Heart left ventricle (tissue), 16 donors: Measurements from ENCODE around the gene HOXC13. TPM values are rescaled to one million over a fixed set of nuclear protein-coding genes. Genes with fewer than 3 reads are reported as not detected.
A peak's percentile ranks its signal among the peaks of the same experiment; 100 is the strongest.

Experiments
- ATAC-seq, 4 donors: fragments of 200-7000 bp; cut with Tn5 transposase; one replicate each; pipeline ENCODE4 v1.9.1; 2020 to 2022; ENCODE audit warnings: moderate library complexity in 4 of 4, mild to moderate bottlenecking in 3 of 4, moderate number of reproducible peaks in 1 of 4
- DNase-seq, 5 donors: peaks; one replicate each; pipeline ENCODE4 v3.0.0-alpha.2; 2020
- H3K27ac ChIP-seq, 12 donors: fragments of 200-600 bp; sonication (generic) in 4 of 12; one replicate each; pipeline versions ENCODE4 v1.5.0 to v1.8.0; 2016 to 2022; ENCODE audit warnings: mild to moderate bottlenecking in 2 of 12
- H3K27me3 ChIP-seq, 9 donors: fragments of 200-600 bp; sonication (generic) in 2 of 9; one replicate each; pipeline versions ENCODE4 v1.5.1 to v1.8.0; 2016 to 2022; ENCODE audit warnings: mild to moderate bottlenecking in 3 of 9
- H3K36me3 ChIP-seq, 9 donors: fragments of 200-600 bp; sonication (generic) in 2 of 9; one replicate each; pipeline versions ENCODE4 v1.5.0 to v1.8.0; 2018 to 2022; ENCODE audit warnings: mild to moderate bottlenecking in 2 of 9
- H3K4me1 ChIP-seq, 12 donors: fragments of 200-600 bp; sonication (generic) in 4 of 12; one replicate each; pipeline versions ENCODE4 v1.5.0 to v1.8.0; 2016 to 2022; ENCODE audit warnings: mild to moderate bottlenecking in 3 of 12
- H3K4me3 ChIP-seq, 12 donors: fragments of 200-600 bp; sonication (generic) in 4 of 12; one replicate each; pipeline versions ENCODE4 v1.5.0 to v1.8.0; 2017 to 2022; ENCODE audit warnings: mild to moderate bottlenecking in 9 of 12, moderate library complexity in 4 of 12
- H3K9me3 ChIP-seq, 12 donors: fragments of 200-600 bp; sonication (generic) in 4 of 12; one replicate each; pipeline versions ENCODE4 v1.5.0 to v1.8.0; 2016 to 2022; ENCODE audit warnings: mild to moderate bottlenecking in 1 of 12
- POLR2A ChIP-seq, 2 donors: fragments of 450-650 bp; IDR thresholded peaks; one replicate each; pipeline ENCODE4 v1.6.1; 2017; ENCODE audit warnings: antibody characterized with exemption in 2 of 2, mild to moderate bottlenecking in 2 of 2, moderate library complexity in 2 of 2
- WGBS, 4 donors: extraction: QIAGEN DNeasy Blood & Tissue Kit in 2 of 4; methylation state at CpG; one replicate each; pipeline versions ENCODE4 v1.1.5 to v1.1.7; 2013 to 2018; 5-methylcytosine and 5-hydroxymethylcytosine counted together
- intact Hi-C, 10 donors: fragments of 100-400 bp; cut with DNase I; formaldehyde crosslinking; loops; one replicate each; pipeline versions ENCODE4 v1.11.1 to v1.14.2; 2022
- polyA plus RNA-seq, 2 donors: library from polyadenylated mRNA; stranded (reverse); fragments of 200-250 nt; gene quantifications; one replicate each; pipeline ENCODE4 v1.2.3, GENCODE V29; 2013
- total RNA-seq, 9 donors: library from RNA; depleted of rRNA in 2 of 9; stranded (reverse); fragments of >200 nt in 2 of 9; fragmentation: NEBNext Ultra II Directional in 3 of 9; extraction: Animal tissue kit (Norgen Biotek cat#: 25700) in 3 of 9; gene quantifications; one replicate each; pipeline versions ENCODE4 v1.1.0 to v1.2.4, GENCODE V29; 2016 to 2023
- TF ChIP-seq, protein P1 (sequence below), 12 donors: fragments of 200-600 bp; sonication (generic) in 4 of 12; IDR thresholded peaks; one replicate each; pipeline versions ENCODE4 v1.5.0 to v1.8.0; 2018 to 2022; ENCODE audit warnings: antibody characterized with exemption in 12 of 12, mild to moderate bottlenecking in 5 of 12
- donor health status: ischemic (EF 13 %, LVEDD 7.1; RV severe dilation, severe dysfunction).
- donor health status: healthy with polysubstance abuse.
- donor health status: DM: no; HTN: yes; CAD: no.
- donor health status: DM: no; HTN: no; CAD: no.
- donor health status: ischemic (EF 25% LVEDD 6.9; RV normal size, moderate dysfunction).
- donor health status: ischemic (EF 25% LVEDD 5.7; RV mildly dilated, moderate dysfunction).
- donor health status: healthy.
- donor health status: DM: yes; HTN: yes; CAD: no.
- donor health status: ischemic (EF 35%, LVEDD 5.7; RV mildly dilated, moderate dysfunction).
- donor health status: nonischemic (EF 11% LVEDD 7.7; RV severe dilation, severe dysfunction).
- donor health status: DM: yes; HTN: yes; CAD: no.
- donor health status: PGD.
- donor health status: ischemic (EF 29% LVEDD 5.4; RV normal size, mild dysfunction).
- donor health status: nonischemic (EF 23%, LVEDD 6.1; RV moderate dilation, normal function).

The HOXC13 gene
- total and polyA plus RNA-seq, 11 donors = not detected

DNA sequence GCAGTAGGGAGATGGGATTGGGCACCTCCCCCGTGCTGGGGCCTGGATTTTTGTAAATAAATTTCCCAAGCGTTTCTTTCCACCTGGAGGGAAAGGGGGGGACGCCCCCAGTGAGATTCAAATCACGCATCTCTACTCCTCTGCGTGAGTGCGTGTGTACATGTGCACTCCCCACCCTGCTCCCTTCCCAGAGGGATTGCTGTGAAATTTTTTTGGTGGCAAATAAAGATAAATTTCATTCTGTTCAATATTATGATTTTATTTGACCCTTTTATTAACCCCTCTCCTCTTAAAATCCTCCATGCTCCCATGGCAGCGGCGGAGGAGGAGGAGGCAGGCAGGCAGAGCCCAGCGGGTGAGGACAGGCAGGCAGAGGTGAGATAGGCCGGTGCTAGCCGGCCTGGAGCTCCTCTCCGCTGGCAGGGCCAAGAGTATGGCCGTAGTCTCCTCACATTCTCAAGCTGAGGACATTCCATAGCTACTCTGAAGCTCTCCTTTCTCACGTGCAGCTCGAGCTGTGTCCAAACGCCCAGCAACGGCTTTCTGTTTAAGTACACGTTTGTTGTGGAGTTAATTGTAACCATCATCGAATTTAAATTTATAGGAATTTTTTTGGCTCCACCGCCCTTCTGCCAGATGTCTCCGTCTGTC lies 37.7 kb downstream of the HOXC13 start:
- H3K4me1 ChIP-seq = peaks cover 0 to 25% (median 11%) of the 10 kb centered on the region in 12 donors
- intact Hi-C loops = no loop called here
- ATAC-seq = no peak
- TF ChIP-seq, protein P1, sequence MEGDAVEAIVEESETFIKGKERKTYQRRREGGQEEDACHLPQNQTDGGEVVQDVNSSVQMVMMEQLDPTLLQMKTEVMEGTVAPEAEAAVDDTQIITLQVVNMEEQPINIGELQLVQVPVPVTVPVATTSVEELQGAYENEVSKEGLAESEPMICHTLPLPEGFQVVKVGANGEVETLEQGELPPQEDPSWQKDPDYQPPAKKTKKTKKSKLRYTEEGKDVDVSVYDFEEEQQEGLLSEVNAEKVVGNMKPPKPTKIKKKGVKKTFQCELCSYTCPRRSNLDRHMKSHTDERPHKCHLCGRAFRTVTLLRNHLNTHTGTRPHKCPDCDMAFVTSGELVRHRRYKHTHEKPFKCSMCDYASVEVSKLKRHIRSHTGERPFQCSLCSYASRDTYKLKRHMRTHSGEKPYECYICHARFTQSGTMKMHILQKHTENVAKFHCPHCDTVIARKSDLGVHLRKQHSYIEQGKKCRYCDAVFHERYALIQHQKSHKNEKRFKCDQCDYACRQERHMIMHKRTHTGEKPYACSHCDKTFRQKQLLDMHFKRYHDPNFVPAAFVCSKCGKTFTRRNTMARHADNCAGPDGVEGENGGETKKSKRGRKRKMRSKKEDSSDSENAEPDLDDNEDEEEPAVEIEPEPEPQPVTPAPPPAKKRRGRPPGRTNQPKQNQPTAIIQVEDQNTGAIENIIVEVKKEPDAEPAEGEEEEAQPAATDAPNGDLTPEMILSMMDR (IDR thresholded peaks at IDR 0.05) = no peak
- no peak for TF ChIP-seq POLR2A (IDR thresholded peaks at IDR 0.05)
- no peaks in the 10 kb centered on the region for H3K9me3 ChIP-seq
- H3K36me3 ChIP-seq = no peaks in the 10 kb centered on the region
- no peak overlapping the region for H3K4me3 ChIP-seq
- WGBS, 4 donors = 11 to 15% (median 13%) methylated on average over 20 to 21 of the region's 21 CpGs
- H3K27me3 ChIP-seq = peaks cover 82 to 99% (median 98%) of the 10 kb centered on the region in 9 donors
- H3K27ac ChIP-seq = no peak overlapping the region
- no peak for DNase-seq

DNA sequence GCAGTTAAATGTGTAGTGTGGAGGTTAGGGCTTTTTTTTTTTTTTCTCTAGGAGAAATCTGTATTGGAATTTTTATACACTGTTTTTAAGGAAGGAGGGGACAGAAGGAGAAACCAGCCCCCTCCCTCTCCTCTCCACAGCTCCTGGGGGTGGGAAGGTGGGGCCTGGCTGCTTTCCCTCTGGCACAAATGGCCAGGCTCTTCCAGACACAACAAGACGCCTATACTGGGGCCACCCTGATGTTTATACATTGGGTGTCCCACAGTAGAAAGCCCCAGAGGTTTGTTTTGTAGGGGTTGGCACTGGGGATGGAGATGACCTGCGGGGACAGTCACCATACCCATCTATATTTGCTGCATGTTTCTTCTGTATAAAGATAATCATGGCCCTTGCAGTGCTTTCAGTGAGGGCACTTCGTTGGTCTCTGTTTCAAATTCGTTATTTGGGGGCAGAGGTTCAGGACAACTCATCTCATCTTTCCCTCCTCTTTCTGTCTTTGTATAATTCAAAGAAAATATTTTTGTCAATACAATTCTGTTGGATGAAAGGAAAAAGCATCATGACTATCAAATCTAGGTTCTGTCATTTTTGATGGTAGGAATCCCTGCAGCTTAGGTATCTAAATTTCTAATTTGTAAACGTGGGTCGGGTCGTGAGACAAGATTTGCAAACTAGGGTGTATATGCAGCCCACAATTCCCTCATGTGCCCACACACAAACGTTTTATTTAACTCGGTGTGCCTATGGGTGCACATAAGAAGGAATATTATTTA lies 38.4 kb downstream of the HOXC13 start:
- Histone ChIP-seq H3K4me3 (no peak overlapping the region), H3K9me3 (no peaks in the 10 kb centered on the region), H3K27ac (no peak overlapping the region), H3K27me3 (peaks cover 82 to 99% (median 97%) of the 10 kb centered on the region in 9 donors), H3K36me3 (no peaks in the 10 kb centered on the region), H3K4me1 (peaks cover 0 to 25% (median 11%) of the 10 kb centered on the region in 12 donors)
- no peak for ATAC-seq
- intact Hi-C loops = no loop called here
- TF ChIP-seq, protein P1 (IDR thresholded peaks at IDR 0.05) = no peak
- TF ChIP-seq POLR2A (IDR thresholded peaks at IDR 0.05) = no peak
- peak in 1 of 5 donors; percentile 1 for DNase-seq
- 8 to 14% (median 12%) methylated on average over 9 of the region's 9 CpGs for WGBS, 4 donors

DNA sequence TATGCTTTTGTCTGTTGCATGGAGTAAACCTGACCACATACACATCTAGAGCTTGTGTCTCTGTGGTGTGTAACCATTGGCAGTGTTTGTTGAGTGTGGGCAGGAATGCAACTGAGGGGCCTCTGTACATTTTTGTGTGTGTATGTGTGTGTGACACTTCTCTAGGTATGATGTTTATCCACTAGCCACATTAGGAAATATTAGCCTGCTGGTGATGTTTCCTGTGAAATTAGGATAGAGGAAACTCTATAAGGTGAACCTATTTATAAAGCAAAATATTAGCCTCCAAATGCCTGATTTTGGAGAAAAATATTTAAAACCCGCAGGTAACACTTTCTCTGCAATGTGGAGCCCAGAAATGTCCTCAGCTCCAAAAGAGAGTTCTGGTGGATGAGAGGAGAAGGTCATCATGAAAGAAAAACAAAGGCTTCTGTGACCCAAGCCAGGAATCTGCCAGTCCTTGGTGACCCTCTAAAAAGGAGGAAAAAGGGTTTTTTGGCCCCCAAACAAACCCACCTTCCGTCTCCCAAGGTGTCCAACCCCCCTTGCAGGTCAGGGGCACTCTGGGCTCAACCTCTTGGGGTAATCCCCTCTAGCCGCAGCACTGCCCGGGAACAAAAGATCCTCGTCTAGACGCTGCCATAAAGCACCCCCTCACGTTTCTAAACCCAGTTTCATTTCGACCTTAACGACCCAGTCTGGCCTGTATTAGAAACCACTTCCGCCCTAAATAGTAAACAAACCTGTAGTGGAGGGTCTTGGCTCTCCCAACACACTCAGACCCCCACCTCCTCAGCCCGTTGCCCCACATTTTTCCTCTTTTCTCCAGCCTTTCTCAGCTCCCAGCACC lies 39.2 kb downstream of the HOXC13 start:
- H3K4me3 ChIP-seq = no peak overlapping the region
- H3K9me3 ChIP-seq = no peaks in the 10 kb centered on the region
- H3K27ac ChIP-seq = no peak overlapping the region
- no peak for DNase-seq
- ATAC-seq = no peak
- intact Hi-C loops = no loop called here
- WGBS, 4 donors = 3 to 4% (median 4%) methylated on average over 11 of the region's 11 CpGs
- peaks cover 0 to 25% (median 11%) of the 10 kb centered on the region in 12 donors for H3K4me1 ChIP-seq
- no peaks in the 10 kb centered on the region for H3K36me3 ChIP-seq
- TF ChIP-seq, protein P1 (IDR thresholded peaks at IDR 0.05) = no peak
- TF ChIP-seq POLR2A (IDR thresholded peaks at IDR 0.05) = no peak
- H3K27me3 ChIP-seq = peaks cover 78 to 99% (median 97%) of the 10 kb centered on the region in 9 donors
